Tibial nerve (tissue), 4 donors: ENCODE data around the gene THAP12. TPM values are rescaled to one million over a fixed set of nuclear protein-coding genes. Genes with fewer than 3 reads are reported as not detected.

Experiments used
- DNase-seq, 2 donors: peaks; one replicate each; pipeline ENCODE4 v3.0.0-alpha.2; 2019; ENCODE audit warnings: low spot score in 2 of 2
- H3K27ac ChIP-seq, 4 donors: fragments of 200-600 bp; sonication (generic) in 3 of 4; one replicate each; pipeline ENCODE4 v1.5.1; 2017 to 2019; ENCODE audit warnings: mild to moderate bottlenecking in 1 of 4
- H3K27me3 ChIP-seq, 2 donors: fragments of 200-600 bp; sonication (generic) in 1 of 2; one replicate each; pipeline versions ENCODE4 v1.5.1 to v1.6.0; 2017 to 2019
- H3K36me3 ChIP-seq, 3 donors: fragments of 200-600 bp; sonication (generic); one replicate each; pipeline ENCODE4 v1.5.1; 2018 to 2019
- H3K4me1 ChIP-seq, 4 donors: fragments of 200-600 bp; sonication (generic) in 3 of 4; one replicate each; pipeline ENCODE4 v1.5.1; 2017 to 2019
- H3K4me3 ChIP-seq, 4 donors: fragments of 200-600 bp; sonication (generic) in 3 of 4; one replicate each; pipeline ENCODE4 v1.5.1; 2017 to 2019; ENCODE audit warnings: mild to moderate bottlenecking in 1 of 4, moderate library complexity in 1 of 4
- H3K9me3 ChIP-seq, 4 donors: fragments of 200-600 bp; sonication (generic) in 3 of 4; one replicate each; pipeline ENCODE4 v1.5.1; 2017 to 2019
- CTCF ChIP-seq, 5 experiments: fragments of 200-600 bp in 3 of 5; fragments of 450-650 bp in 2 of 5; sonication (generic) in 3 of 5; IDR thresholded peaks; one replicate each; pipeline ENCODE4 v1.5.1; 2016 to 2019; ENCODE audit warnings: antibody characterized with exemption in 5 of 5, mild to moderate bottlenecking in 3 of 5, moderate library complexity in 2 of 5
- EP300 ChIP-seq, 2 donors: sonication (generic); formaldehyde crosslinking; IDR thresholded peaks; one replicate each; pipeline ENCODE4 v1.6.1; 2017; ENCODE audit warnings: antibody characterized with exemption in 2 of 2, mild to moderate bottlenecking in 1 of 2
- POLR2A ChIP-seq, 2 donors: fragments of 450-650 bp; IDR thresholded peaks; one replicate each; pipeline ENCODE4 v1.6.1; 2017; ENCODE audit warnings: antibody characterized with exemption in 2 of 2, mild to moderate bottlenecking in 2 of 2, moderate library complexity in 2 of 2
- WGBS, 2 donors: methylation state at CpG; one replicate each; pipeline ENCODE4 v1.1.5; 2018; 5-methylcytosine and 5-hydroxymethylcytosine counted together
- total RNA-seq, 4 donors: library from RNA; depleted of rRNA; stranded (reverse); fragments of >200 nt; gene quantifications; one replicate each; pipeline ENCODE4 v1.1.0, GENCODE V29; 2016

The THAP12 gene
- total RNA-seq, 4 donors from 2014 or later = 30.4 to 42.6 (median 35.7) TPM

GRCh38 chr11:76379807-76380158 is 1.1 kb downstream of the THAP12 start:
- Histone ChIP-seq H3K36me3 (peaks cover 0 to 6% (median 0%) of the 10 kb centered on the region in 3 donors), H3K9me3 (no peaks in the 10 kb centered on the region), H3K27me3 (no peaks in the 10 kb centered on the region), H3K4me3 (peak overlapping the region; percentile 71 to 81 (median 78)), H3K4me1 (peaks cover 0 to 68% (median 19%) of the 10 kb centered on the region in 4 donors), H3K27ac (peak overlapping the region in 2 of 4 donors; percentile 88 to 89)
- TF ChIP-seq EP300 (IDR thresholded peaks at IDR 0.05) = no peak
- TF ChIP-seq POLR2A (IDR thresholded peaks at IDR 0.05) = no peak
- no peak for TF ChIP-seq CTCF (IDR thresholded peaks at IDR 0.05)
- no peak for DNase-seq
- WGBS, 2 donors = 37 to 40% methylated on average over 6 of the region's 6 CpGs

GRCh38 chr11:76376746-76377558 is 4.0 kb downstream of the THAP12 start:
- Histone ChIP-seq H3K4me1 (peaks cover 0 to 57% (median 10%) of the 10 kb centered on the region in 4 donors), H3K9me3 (no peaks in the 10 kb centered on the region), H3K36me3 (no peaks in the 10 kb centered on the region), H3K4me3 (no peak overlapping the region), H3K27me3 (no peaks in the 10 kb centered on the region), H3K27ac (no peak overlapping the region)
- no peak for DNase-seq
- no peak for TF ChIP-seq CTCF (IDR thresholded peaks at IDR 0.05)
- TF ChIP-seq EP300 (IDR thresholded peaks at IDR 0.05) = no peak
- TF ChIP-seq POLR2A (IDR thresholded peaks at IDR 0.05) = no peak
- 88 to 89% methylated on average over 7 of the region's 7 CpGs for WGBS, 2 donors

- no peak for TF ChIP-seq POLR2A (IDR thresholded peaks at IDR 0.05)
- no peak for TF ChIP-seq CTCF (IDR thresholded peaks at IDR 0.05)
- TF ChIP-seq EP300 (IDR thresholded peaks at IDR 0.05) = no peak
- Histone ChIP-seq H3K27ac (peak overlapping the region in 1 of 4 donors; percentile 3), H3K4me1 (peaks cover 0 to 39% (median 4%) of the 10 kb centered on the region in 4 donors), H3K9me3 (no peaks in the 10 kb centered on the region), H3K27me3 (no peaks in the 10 kb centered on the region), H3K36me3 (no peaks in the 10 kb centered on the region), H3K4me3 (no peak overlapping the region)
- 35% methylated on average over 3 of the region's 3 CpGs for WGBS, 2 donors
- DNase-seq = no peak
Measured at GRCh38 chr11:76371170-76371569, 9.8 kb downstream of the THAP12 start.

- WGBS, 2 donors = 81 to 82% methylated on average over 6 of the region's 6 CpGs
- no peak overlapping the region for H3K27ac ChIP-seq
- no peaks in the 10 kb centered on the region for H3K27me3 ChIP-seq
- peaks cover 0 to 27% (median 4%) of the 10 kb centered on the region in 4 donors for H3K4me1 ChIP-seq
- H3K4me3 ChIP-seq = no peak overlapping the region
- H3K9me3 ChIP-seq = no peaks in the 10 kb centered on the region
- no peak for DNase-seq
- H3K36me3 ChIP-seq = peaks cover 0 to 11% (median 0%) of the 10 kb centered on the region in 3 donors
- TF ChIP-seq CTCF (IDR thresholded peaks at IDR 0.05) (no peak), POLR2A (IDR thresholded peaks at IDR 0.05) (no peak)
Measured at GRCh38 chr11:76369406-76369805, 11.5 kb downstream of the THAP12 start.

- 66 to 69% methylated on average over 1 of the region's 1 CpG for WGBS, 2 donors
- TF ChIP-seq EP300 (IDR thresholded peaks at IDR 0.05) (no peak), CTCF (IDR thresholded peaks at IDR 0.05) (no peak), POLR2A (IDR thresholded peaks at IDR 0.05) (no peak)
Measured at GRCh38 chr11:76368490-76368889, 12.4 kb downstream of the THAP12 start.

More at GRCh38 chr11:76368490-76368889, 12.4 kb downstream of the THAP12 start:
- Histone ChIP-seq H3K4me1 (peaks cover 0 to 26% (median 4%) of the 10 kb centered on the region in 4 donors), H3K9me3 (no peaks in the 10 kb centered on the region), H3K4me3 (no peak overlapping the region), H3K27ac (no peak overlapping the region), H3K27me3 (no peaks in the 10 kb centered on the region), H3K36me3 (peaks cover 0 to 19% (median 0%) of the 10 kb centered on the region in 3 donors)
- DNase-seq = no peak
